HG03066 (cell line): Measurements from ENCODE around the gene ZNF33A.
"Not testable (repeated sequence)": the region's sequence is repeated elsewhere in the genome, so short reads cannot be mapped to it uniquely, and the experiment has no call there.

Experiments used
- ATAC-seq: cut with Tn5 transposase; IDR thresholded peaks from one replicate; pipeline ENCODE4 v1.9.1; 2021; ENCODE audit warnings: low read depth; ENCODE audit not compliant: unreplicated experiment

Gene ZNF33A

DNA sequence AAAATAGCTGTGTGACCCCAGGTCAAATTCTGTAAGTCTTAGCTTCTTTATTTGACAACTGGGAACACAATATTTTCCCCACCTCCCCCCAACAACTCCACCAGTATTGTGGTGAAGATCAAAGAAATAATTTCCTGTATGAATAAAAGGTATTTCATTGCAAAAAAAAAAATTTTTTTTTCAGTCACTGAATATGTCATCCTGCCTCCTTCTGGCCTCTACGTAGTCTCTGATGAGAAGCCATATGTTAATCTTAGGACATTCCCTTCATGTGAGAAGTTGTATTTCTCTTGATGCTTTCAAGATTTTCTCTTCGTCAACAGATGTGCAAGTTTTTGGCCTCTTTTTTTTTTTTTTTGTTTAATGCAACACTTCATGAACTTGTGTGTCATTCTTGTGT, 33.0 kb downstream of the ZNF33A start:
- no peak for ATAC-seq

DNA sequence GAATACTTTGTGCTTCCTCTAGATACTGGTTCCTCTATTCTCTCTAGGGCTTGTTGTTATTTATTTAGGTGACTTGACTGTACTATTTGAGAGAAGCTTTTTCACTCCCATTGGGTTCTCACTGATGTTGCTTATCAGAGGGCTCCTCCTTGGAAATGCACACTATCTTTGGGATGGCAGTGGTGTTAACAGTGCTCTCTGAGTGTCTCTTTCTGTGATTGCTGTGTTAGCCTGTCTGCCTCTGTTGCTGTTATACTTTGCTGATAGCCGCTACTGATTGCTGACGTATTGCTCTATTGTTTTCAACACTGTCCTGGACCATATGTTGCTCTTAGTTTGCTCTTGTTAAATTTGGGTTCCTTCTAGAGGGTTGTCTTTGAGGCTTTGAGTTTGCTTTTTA, 34.7 kb downstream of the ZNF33A start:
- no peak for ATAC-seq

DNA sequence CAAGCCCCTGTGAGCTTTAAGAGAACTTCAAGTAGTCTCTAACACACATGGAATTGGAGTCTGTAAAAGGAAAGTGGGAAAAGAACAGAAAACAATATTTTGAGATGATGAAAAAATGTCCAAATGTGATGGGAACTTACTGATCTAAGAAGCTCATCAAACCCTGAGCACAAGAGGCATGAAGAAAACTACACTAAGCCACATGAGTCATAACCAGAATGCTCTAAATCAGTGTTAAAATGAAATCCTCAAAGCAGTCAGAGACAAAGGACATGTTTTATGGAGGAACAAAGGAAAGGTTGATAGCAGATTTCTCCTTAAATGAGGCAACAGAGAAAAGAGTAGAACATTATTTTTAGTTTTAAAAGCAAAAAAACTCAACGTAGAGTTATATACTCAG, 37.2 kb downstream of the ZNF33A start:
- no peak for ATAC-seq

DNA sequence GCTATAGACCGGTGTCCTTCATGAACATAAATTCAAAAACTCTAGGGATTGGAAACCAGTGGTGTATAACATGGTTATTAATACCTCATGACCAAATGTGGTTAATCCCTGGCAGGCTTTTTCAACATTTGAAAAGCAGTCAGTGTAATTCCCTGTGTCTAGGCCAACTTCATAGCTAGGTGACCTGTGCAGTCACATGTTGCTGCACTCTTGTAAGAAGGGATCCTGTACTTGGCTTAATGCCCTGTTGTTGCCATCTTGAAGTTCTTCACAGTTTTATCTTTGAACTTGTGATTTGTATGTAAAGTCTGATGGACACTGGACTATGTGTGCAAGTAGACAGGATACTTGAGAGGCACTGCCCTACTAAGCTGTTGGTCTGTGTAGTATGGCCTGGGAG, 39.7 kb downstream of the ZNF33A start:
- ATAC-seq, result no peak

DNA sequence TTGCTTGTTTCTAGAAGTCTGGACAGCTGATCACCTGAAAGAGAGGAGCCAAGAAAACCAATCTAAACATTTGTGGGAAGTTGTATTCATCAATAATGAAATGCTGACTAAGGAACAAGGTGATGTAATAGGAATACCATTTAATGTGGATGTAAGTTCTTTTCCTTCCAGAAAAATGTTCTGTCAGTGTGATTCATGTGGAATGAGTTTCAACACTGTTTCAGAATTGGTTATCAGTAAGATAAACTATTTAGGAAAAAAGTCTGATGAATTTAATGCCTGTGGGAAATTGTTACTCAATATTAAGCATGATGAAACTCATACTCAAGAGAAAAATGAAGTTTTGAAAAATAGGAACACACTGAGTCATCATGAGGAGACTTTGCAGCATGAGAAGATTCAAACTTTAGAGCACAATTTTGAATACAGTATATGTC, 43.9 kb downstream of the ZNF33A start:
- ATAC-seq, result no peak

DNA sequence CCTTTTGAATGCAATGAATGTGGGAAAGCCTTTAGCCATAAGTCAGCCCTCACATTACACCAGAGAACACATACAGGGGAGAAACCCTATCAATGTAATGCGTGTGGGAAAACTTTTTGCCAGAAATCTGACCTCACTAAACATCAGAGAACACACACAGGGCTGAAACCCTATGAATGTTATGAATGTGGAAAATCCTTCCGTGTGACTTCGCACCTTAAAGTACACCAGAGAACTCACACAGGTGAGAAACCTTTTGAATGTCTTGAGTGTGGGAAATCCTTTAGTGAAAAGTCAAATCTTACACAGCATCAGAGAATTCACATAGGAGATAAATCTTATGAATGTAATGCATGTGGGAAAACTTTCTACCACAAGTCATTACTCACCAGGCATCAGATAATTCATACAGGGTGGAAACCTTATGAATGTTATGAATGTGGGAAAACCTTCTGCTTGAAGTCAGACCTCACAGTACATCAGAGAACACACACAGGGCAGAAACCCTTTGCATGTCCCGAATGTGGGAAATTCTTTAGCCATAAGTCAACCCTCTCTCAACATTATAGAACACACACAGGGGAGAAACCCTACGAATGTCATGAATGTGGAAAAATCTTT, 44.9 kb downstream of the ZNF33A start:
- not testable (repeated sequence) for ATAC-seq

DNA sequence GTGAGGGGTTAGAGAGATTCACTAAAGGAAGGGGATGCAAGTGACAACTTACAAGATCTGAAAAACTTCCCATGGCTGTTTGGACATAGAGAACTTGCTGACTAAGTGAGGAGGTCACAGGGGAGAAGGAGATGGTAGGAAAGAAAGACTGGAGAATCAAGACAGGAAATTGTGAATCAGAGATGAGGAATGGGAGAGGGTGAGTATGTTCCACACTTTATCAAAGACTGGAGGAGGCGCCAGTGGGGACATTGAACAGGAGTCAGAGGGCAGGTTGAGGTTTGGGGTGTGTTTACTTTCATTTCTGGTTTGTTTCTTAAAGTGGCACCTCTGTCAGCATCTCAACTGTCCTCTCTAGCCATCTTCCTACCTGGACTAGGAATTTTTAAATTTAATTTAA, 59.2 kb downstream of the ZNF33A start:
- not testable (repeated sequence) for ATAC-seq

DNA sequence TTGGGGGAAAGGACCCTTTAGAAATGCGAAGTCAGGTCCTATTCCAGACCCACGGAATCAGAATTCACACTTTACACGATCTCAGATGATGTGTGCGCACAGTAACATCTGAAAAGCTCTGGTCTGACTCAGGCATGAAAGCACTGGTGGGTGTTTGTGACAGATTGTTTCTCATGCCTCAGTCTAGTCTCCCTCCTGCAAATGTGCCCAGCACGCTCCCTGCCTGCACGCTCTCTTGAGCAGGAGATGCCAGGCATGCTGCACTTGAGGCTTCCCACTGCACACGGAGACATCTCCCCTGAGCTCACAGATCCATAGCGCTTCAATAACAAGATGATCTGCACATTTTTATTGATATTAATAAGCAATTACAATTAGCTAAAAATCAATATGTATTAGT, 60.0 kb downstream of the ZNF33A start:
- no peak for ATAC-seq

DNA sequence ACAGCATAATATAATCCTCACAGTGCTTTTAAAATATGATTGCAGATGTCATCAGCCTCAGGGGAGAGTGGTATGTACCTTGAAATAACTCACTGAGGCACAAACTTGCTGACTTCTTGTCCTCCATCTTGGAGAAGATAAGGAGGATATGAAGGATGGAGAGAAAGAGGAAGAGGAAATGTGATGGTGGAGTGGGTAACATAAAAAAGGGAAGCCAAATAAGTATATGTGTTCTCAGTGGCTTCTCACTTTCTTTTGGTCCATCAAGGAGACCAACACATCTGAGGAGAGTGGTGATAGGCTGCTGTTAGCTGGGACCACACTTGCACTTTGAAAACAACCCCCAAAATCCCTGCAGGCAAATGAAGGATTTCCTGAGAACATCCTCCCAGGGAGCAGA, 62.1 kb downstream of the ZNF33A start:
- no peak for ATAC-seq

DNA sequence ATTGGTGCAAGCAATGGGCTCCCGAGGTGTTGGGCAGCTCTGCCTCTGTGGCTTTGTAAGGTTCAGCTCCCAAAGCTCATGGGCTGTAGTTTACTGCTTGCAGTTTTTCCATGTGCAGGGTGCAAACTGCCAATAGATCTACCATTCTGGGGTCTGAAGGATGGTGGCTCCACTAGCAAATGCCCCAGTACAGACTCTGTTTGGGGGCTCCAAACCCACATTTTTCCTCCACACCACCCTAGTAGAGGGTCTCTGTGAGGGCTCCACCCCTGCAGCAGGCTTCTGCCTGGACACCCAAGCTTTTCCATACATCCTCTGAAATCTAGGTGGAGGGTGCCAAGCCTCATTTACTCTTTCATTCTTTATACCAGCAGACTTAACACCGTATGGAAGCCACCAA, 66.2 kb downstream of the ZNF33A start:
- ATAC-seq, result no peak

DNA sequence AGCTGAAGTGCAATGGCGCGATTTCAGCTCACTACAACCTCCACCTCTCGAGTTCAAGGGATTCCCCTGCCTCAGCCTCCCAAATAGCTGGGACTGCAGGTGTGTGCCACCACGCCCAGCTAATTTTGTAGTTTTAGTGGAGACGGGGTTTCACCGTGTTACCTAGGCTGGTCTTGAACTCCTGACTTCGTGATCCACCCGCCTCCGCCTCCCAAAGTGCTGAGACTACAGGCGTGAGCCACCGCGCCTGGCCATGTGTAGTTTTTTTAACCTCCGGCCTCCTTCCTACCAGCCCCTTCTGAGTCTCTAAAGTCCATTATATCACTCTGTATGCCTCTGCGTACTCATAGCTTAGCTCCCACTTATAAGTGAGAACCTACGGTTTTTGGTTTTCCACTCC, 82.8 kb downstream of the ZNF33A start:
- ATAC-seq, result not testable (repeated sequence)

DNA sequence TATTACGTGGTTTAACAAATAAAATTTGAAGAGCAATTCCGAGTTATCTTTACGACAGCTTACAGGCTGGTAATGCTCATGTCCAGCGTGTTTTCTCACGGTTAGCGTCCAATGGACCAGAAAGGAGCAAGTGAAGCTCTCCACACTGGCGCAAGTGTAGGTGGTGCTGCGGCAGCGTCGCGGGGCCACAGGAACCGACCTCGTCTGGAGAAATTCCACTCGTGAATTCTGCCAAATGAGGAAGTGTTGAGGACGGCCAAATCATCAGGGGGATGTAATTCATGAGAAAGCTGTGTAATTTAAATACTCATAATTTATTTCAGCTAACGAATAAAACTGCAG, 83.3 kb downstream of the ZNF33A start:
- ATAC-seq, result peak; percentile 24

DNA sequence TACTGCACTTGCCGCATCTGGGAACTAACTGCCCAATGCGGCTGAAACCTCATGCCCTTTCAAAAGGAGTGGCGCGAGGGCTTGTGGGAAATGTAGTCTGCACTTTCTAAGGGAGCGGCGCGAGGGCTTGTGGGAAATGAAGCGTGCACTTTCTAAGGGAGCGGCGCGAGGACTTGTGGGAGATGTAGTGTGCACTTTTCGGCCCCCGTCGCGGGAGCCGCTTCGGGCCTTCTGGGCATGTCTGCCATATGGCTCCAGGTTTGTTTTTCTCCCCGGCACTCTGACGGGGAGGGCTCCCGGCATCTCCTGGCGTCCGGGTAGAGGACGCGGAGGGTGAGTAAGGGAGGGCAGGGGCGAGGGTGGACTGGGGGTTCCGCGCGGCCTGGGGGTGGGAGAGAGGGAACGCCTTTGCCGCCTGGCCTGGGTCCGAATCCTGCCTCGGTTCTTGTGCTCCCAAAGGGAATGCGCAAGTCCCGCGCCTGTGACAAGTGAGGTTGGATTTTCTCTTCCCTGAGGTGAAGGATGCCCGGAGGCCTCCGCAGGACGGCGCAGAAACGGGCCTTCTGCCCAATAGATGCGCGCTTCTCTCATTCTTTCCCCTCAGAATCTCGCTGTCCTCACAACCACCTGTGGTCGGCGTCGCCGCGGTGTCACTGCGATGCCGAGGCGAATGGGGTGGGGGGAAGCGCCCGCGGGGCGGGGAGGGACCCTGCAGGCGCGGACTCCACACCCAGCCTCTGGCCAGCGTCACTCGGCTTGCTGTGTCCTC, 83.9 kb downstream of the ZNF33A start, which contains the start of gene ZNF37A:
Gene ZNF37A (plus strand): TSS at position 180 of the 769 bp plus-strand sequence. CDS start 2,281 bp downstream, outside the sequence.
- peak; percentile 95 for ATAC-seq

DNA sequence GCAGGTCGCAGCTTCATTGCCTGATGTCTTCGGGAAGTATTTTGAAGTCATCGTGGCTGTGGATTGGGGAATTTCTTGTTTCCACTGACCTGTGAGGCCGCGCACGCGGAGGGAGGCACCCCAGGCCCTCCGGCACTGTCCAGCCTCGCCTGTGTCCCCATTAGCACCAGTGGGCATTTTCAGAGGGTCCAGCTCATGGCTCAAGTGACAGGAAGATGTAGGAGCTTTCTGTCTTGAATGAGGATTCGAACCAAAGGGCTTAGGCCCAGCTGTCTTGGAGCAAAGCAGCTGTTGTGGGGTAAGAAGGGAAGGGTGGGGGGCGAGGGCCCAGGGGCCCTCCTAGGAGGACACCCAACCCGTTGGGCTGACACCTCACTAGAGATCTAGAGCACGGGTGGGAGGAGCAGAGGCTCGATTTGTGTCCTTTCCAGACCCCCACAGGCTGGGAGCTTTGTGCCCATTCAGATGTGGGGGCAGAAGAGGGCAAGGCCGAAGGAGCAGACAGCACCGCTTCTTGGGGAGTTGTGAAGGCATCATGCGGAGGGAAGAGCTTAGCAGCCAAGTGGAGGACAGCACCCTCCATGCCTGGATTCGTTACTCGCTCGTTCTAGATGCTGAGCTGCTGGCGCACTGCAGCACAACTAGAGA, 84.6 kb downstream of the ZNF33A start:
- ATAC-seq, result no peak

DNA sequence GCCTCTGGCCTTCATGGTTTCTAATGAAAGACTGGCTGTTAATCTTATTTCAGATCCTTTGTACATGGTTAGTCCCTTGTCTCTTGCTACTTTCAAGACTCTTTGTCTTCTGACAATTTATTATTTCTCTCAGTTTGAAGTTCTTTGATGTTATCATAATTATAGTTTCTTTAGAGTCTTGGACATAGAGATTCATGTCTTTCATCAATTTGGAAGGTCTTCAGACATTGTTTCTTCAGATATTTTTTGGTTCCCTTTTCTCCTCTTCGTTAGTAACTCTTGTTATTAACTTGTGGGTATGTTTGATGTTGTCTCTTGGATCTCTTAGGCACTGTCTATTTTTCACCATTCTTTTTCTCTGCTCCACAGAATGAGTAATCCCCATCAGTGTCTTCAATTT, 92.4 kb downstream of the ZNF33A start:
- no peak for ATAC-seq

DNA sequence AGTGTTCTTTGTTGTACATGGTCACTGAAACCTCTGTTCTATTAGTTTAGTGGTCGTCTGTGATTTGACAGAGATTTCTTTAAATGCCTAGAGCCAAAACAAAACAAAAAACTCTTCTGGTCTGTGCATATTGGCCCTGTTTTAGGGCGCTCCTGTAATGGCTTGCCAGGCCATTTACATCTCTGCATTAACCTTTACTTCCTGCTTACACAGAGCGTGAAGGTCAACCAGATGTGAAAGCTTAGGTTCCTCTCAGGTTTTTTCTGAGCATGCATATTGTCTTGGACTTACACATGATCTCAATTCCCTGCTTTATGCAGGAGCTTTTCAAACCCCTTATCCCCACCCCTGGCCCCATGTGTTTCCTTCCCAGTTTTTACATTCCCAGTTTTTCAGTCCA, 93.3 kb downstream of the ZNF33A start:
- no peak for ATAC-seq

DNA sequence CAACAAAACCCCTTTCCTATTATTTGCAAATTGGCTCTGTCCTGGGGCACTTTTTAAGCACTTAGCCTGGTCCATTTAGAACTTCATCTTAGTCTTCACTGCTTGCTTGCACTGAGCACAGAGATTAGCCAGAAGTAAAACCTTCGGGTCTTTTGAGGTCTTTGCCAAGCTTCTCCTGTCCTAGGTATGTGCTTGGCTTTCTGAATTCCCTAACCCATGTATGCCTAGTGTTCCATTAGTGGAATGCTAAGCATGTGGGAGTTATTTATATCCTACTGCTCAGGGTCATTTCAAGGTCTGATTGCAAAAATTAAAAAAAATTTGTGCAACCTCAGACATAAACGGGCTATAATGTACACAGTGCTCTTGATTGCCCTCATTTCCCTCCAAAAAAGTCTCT, 101.7 kb downstream of the ZNF33A start:
- no peak for ATAC-seq
